Raji (cell line): ENCODE results near the gene HIVEP3.

Experiments used
- POLR2A ChIP-seq: IDR thresholded peaks from 2 replicates; pipeline ENCODE4 v1.6.1; 2011; ENCODE audit warnings: low read depth, low read length, control low read depth; ENCODE audit not compliant: insufficient read depth

The HIVEP3 gene

GRCh38 chr1:41581216-41582003 lies 337.3 kb downstream of the HIVEP3 start:
- no peak for TF ChIP-seq POLR2A

GRCh38 chr1:41580520-41581172 lies 338.1 kb downstream of the HIVEP3 start:
- no peak for TF ChIP-seq POLR2A

- no peak for TF ChIP-seq POLR2A
These were observed 338.7 kb downstream of the HIVEP3 start for GRCh38 chr1:41580021-41580420.

- TF ChIP-seq POLR2A: no peak
These were observed 339.9 kb downstream of the HIVEP3 start for GRCh38 chr1:41578712-41579335.

- TF ChIP-seq POLR2A: no peak
These were observed 342.1 kb downstream of the HIVEP3 start for GRCh38 chr1:41576620-41577019.

GRCh38 chr1:41576206-41576605 lies 342.5 kb downstream of the HIVEP3 start:
- no peak for TF ChIP-seq POLR2A

- no peak for TF ChIP-seq POLR2A
These were observed 343.9 kb downstream of the HIVEP3 start for GRCh38 chr1:41574842-41575241.

- TF ChIP-seq POLR2A: no peak
These were observed 344.7 kb downstream of the HIVEP3 start for GRCh38 chr1:41573785-41574713.

GRCh38 chr1:41573194-41573593 lies 345.5 kb downstream of the HIVEP3 start:
- no peak for TF ChIP-seq POLR2A

GRCh38 chr1:41572224-41572623 lies 346.5 kb downstream of the HIVEP3 start:
- no peak for TF ChIP-seq POLR2A

- TF ChIP-seq POLR2A: no peak
These were observed 347.7 kb downstream of the HIVEP3 start for GRCh38 chr1:41571041-41571440.

GRCh38 chr1:41568204-41568603 lies 350.5 kb downstream of the HIVEP3 start:
- no peak for TF ChIP-seq POLR2A

GRCh38 chr1:41566969-41567368 lies 351.8 kb downstream of the HIVEP3 start:
- no peak for TF ChIP-seq POLR2A

- TF ChIP-seq POLR2A: no peak
These were observed 352.3 kb downstream of the HIVEP3 start for GRCh38 chr1:41566274-41566885.
